IPS-11a (cell line): ENCODE data around the gene STARD7.
"Not testable (repeated sequence)": the region's sequence is repeated elsewhere in the genome, so short reads cannot be mapped to it uniquely, and the experiment has no call there.

ENCODE experiments used
- H3K4me3 ChIP-seq: one replicate; pipeline ENCODE4 v1.5.1; 2013; ENCODE audit warnings: low read depth, low read length, control low read depth

STARD7 gene

DNA sequence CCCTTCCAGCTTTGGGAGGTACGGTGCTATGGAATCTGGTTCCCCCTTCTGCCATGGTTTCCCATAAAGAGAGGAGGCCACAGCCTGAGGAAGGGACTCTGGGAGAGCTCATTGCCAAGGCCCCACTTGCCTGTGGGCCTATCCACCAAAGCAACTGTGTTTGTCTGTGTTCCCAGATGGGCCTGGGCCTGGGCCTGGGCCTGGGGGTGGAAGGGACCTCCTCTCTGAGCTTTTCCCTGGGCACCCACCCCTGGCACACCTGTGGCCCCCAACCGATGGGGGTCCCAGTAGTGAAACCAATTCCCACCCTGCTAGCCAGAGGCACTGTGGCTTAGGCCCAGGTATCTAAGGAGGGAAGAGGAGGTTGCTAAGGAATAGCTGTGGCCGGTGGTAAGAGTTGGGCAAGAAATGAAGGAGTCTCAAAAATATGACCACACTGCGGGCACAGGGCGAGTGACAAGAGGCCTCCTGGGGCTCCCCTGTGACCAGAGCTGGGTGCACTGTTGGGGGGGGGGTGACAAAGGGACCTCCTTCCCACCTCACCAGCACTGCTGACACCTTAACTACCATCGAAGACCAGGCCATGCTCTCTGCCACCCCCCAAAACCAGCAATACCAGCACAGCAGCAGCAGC is 58.5 kb downstream of the STARD7 start:
- no peak overlapping the region for H3K4me3 ChIP-seq

- no peak overlapping the region for H3K4me3 ChIP-seq
These were observed 60.0 kb downstream of the STARD7 start for GRCh38 chr2:96148410-96149217.

GRCh38 chr2:96147593-96148201 is 60.9 kb downstream of the STARD7 start:
- no peak overlapping the region for H3K4me3 ChIP-seq

DNA sequence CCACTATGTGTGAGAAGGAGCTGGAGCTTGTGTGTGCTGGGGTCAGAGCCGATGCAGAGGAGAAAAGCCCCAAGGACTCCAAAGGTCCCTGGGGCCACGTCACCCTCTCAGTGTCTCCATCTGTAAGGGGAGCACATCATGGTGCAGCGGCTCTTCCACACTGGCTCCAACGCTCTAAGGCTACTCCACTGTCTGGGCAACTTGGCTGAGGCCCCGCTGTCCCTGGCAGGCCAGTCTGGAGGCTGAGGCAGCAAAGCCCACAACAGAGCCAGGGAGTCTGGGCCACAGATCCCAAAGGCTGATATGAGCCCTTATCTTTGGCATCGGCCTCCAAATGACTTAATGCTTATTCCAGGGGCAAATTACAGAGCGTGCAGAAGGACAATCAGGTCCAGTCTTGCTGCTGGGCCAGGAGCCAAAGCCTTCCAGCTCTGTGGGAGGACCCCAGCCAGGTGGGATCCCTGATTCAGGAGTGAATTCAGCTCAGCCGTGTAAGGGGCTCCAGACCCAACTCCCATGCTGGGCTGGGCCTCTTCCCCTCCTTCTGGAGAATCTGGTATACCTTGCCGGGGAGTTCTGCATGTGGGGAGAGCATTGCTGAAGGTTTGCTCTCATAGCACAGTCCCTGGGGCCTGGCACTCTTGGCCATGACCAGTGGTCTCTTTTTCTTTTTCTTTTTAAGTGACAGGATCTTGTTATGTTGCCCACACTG is 61.6 kb downstream of the STARD7 start:
- no peak overlapping the region for H3K4me3 ChIP-seq

DNA sequence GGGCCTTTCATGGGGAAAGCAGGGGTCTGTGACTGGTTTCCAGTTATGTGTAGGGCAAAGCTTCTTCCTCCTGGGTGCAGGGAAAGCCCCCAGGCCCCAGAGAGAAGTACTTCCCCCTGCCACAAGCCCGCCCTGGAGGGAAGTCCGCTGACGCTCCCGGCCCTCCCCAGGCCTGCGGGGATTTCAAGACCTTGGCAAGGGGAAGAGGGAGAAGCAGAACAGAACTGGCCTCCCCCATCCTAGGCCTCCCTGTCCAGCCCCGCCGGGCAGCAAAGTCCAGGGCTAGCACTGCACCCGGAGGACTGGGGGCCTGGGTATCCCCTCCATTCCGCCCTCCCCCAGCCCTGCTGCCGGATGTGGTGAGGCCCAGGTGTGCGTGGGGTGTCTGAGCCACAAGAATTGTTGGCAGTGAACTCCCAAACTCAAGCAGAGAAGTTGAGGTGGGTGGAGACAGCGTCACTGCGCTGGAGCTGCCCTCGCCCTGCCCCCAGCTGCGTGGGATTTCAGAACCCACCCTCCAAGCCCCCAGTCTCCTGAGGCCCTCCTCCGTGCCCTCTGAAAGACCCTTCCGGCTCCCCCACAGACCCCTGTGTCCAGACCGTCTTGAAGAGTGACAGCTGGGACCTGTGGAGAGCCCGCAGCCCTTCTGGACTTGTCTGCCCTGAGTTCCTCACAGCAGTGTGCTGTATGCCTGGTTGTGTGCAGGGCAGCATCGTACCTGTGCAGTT is 62.3 kb downstream of the STARD7 start:
- H3K4me3 ChIP-seq, result no peak overlapping the region

DNA sequence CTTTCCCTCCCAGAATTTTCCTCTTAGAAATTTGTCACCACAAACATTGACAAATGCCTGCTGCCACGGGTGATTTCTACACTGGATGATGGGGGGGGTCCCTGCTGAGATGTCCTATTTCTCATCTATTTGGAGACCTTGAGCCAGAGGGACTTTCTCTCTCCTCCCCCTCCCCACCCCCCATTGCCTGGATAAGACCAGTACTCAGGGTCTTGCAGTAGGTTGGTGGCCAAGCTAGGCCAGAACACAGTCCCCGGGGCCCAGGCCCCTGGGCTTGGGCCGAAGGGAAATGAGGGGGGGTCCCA is 62.8 kb downstream of the STARD7 start:
- no peak overlapping the region for H3K4me3 ChIP-seq

DNA sequence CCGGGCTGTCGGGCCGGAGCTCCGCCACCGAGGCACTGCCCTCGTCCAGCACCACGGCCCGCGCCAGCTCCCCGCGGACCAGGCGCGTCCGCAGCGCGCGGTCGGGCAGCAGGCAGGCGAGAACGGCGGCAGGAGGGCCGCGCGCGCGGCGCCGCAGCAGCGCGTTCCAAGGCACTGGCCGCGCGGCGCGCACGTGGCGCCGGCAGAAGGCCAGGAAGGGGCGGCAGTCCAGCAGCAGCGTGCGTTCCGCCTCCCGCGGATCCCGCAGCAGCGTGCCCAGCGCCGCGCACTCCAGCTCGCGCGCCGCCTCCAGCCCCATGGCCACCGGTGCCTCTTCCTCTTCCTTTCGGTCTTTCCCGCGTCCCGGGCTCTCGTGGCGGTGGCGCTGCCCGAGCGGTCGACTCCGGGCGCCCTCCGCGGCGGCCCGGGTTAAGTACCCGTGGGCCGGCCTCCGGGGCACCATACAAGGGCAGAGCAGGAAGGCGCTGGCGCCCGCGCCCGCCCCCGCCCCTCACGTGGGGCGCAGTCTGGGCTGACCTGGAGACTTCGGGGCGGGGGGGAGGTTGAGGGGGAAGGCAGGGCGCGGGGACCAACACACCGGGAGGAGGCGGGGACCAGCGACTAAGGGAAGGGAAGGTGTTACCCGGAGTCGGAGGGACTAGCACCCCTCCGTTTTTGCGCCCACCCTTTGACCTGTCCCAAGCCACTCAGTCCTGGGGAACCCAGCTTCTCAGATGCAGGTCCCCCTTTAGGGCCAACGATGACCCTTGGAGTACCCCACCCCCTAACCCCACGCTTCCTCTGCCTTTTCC is 63.4 kb downstream of the STARD7 start, which contains the start of gene DUSP2:
TSS of gene DUSP2 (minus strand) at position 405 of the 812 bp plus-strand sequence. CDS start at position 319, 86 bp downstream.
- peak within 1 kb of the TSS; percentile 51 for H3K4me3 ChIP-seq

DNA sequence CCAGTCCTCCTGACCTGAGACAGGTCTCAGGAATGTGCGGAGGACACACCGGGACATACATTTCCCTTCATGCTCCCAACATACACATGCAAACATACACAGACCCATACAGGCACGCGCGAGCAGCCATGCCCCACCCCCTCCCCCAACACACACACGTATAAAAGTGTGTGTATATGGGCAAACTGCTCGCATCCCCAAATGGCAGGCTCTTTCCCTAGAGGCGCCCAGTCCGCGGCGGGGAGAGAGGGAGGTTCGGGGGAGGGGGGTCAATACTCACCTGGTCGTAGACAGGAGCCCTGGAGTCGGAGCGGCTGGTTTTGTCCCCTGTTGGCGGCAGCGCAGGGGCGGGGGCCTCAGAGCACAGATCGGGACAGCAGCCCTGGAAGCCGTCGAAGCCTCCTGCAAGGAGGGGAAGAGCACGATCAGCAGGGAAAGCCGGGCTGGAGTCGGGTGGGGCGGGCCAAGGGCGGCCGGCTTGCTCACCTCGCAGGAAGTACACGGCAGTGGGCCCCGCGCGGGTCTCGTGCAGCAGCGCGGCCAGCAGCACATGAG is 64.1 kb downstream of the STARD7 start:
- peak overlapping the region; percentile 51 for H3K4me3 ChIP-seq

DNA sequence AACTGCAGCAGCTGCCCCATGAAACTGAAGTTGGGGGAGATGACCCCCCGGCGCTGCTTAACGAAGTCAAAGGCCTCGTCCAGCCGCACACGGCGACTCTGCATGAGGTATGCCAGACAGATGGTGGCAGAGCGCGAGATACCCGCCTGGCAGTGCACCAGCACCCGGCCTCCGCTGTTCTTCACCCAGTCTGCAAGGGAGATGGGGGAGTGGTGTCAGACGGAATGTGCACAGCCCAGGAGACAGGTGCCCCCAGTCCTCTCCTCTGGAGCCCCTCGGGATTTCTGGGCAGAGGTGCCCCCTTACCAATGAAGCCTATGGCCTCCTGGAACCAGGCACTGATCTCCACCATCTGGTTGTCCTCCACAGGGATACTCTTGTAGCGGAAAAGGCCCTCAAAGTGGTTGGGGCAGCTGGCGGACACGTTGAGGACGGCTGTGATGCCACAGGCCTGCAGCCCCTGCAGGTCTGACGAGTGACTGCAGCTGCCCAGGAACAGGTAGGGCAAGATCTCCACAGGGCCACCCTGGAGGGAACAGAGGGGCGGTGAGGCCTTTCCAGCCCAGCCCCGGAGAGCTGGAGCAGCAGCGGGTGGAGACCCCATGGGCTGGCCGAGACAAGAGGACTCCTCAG is 64.7 kb downstream of the STARD7 start:
- H3K4me3 ChIP-seq, result peak overlapping the region; percentile 51

DNA sequence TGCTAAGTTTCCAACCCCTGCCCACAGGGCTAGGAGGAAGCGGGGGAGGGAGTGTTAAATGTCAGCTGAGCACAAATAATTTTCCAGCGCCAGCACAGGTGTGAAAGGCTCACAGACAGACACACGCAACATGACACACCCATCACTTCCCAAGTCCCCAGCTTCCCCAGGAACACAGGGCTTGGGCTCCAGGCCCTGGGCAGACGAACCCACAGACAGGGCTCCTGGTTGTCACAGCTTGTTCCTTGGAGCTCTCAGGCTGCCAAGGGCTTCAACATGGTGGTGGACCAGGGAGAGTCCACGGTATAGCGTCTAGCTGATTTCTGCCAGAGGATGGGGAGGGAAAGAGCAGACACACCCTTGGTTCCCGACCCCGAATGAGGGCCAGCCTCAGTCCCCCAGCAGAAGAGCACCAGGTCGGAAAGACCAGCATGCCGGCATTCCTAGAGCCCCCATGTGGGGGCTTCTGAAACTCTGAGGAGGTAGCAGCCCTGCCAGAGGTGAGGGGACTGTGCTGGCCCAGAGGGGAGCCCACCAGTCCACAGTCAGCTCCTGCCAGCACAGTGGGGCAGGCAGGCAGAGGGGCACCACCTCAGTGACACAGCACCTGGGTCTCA is 65.3 kb downstream of the STARD7 start:
- no peak overlapping the region for H3K4me3 ChIP-seq

DNA sequence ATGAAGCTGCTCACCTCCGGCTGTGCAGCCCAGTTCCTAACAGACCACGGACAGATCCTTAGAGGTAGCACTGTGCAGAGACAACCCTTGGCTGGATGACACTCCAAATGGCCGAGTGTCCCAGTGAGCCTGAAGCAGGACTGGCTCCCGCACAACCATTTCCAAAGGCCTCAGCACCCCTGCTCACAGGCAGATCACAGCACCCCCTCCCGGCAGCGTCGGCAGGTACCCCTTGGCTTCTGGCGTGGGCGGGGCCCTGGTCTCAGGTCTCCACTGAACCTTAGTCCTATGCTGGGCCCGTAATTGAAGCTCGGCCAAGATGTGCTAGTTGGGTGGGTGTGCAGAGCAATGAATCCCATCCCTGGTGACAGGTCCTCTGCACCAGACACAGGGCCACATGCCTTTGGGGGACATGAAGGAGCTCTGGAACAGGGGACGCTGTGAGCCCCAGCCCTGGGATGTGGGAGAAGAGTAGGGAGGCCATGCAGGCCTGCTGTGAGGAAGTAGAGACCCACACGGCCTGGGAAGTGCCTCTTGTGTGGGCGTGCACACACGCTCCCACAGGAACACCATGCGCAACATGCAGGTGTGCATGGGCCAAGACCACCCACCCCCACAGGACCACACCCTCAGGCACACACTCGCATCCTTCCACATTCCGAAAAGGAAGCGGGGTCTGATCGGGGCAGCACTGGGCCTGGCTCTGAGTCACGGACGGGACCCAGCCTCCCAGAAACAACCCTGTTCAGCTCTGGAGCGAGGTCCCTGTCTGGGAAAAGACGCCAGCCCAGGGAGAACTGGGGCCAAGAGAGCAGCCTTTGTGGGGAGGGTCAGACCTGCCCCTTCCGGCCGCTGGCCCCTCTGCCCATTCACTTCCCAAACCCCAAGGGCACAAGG is 66.2 kb downstream of the STARD7 start:
- H3K4me3 ChIP-seq, result no peak overlapping the region

- not testable (repeated sequence) for H3K4me3 ChIP-seq
These were observed 67.0 kb downstream of the STARD7 start for GRCh38 chr2:96141624-96141967.

DNA sequence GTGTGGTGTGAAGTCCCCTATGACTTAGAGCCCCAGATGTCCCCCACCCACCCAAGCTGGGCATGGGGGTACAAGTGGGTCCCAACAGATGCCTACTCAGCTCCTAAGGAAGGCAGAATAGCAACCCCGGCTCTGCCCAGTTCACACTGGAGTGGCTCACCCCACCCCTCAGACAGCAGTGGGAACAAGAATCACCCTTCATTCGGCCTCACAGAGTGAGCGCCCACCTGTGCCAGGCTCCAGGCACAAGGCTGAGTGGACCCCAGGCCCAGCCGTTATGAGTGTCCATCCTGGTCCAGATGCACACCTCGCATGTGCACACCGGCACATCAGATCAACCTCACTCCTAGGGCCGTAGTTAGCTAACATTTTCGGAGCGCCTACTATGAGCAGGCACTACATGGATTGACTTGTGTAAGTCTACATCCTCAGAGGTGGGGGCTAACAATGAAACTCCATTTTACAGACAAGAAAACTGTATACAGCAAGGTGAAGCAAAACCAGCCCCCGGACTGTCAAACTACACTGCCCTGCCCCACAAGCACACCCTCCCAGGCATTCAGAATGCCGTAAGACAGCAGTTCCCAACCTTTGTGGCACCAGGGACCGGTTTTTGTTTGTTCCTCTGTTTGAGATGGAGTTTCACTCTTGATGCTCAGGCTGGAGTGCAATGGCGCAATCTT is 67.5 kb downstream of the STARD7 start:
- no peak overlapping the region for H3K4me3 ChIP-seq

GRCh38 chr2:96139181-96139758 is 69.4 kb downstream of the STARD7 start:
- no peak overlapping the region for H3K4me3 ChIP-seq

- no peak within 1 kb of the TSS for H3K4me3 ChIP-seq
These were observed 70.2 kb downstream of the STARD7 start, which contains the start of gene ASTL for GRCh38 chr2:96138179-96139145. TSS of gene ASTL (minus strand) at chr2:96138502. CDS start at chr2:96138436, 66 bp downstream.
